ENCODE data around the gene DYNC1I2. TPM values are rescaled to one million over a fixed set of nuclear protein-coding genes. Genes with fewer than 3 reads are reported as not detected.

Gene DYNC1I2
- total RNA-seq, 4 donors from 2014 or later: 40.0 to 93.7 (median 59.3) TPM

- no peaks in the 10 kb centered on the region for H3K27me3 ChIP-seq
- DNase-seq (no peak), ATAC-seq (no peak)
- H3K27ac ChIP-seq: no peak overlapping the region
- no peaks in the 10 kb centered on the region for H3K9me3 ChIP-seq
- in situ Hi-C loops (cut with MboI; ENCODE audit: low sequenced_read_pairs in 4 of 4) (no loop called here), intact Hi-C loops (cut with DNase I; ENCODE audit: low total_unique reads) (no loop called here)
- peaks cover 0 to 50% of the 10 kb centered on the region in 2 donors for H3K36me3 ChIP-seq
- H3K4me1 ChIP-seq: no peaks in the 10 kb centered on the region
- no peak for TF ChIP-seq POLR2A (IDR thresholded peaks at IDR 0.05)
- no peak for TF ChIP-seq CTCF (IDR thresholded peaks at IDR 0.05 in 4 of 5, conservative IDR thresholded peaks at IDR 0.05 in 1 of 5)
- H3K4me3 ChIP-seq: no peak overlapping the region
These were observed 106.7 kb downstream of the DYNC1I2 start for GRCh38 chr2:171793691-171794678.

GRCh38 chr2:171794918-171795317 lies 107.6 kb downstream of the DYNC1I2 start:
- TF ChIP-seq POLR2A (IDR thresholded peaks at IDR 0.05) (no peak), CTCF (IDR thresholded peaks at IDR 0.05 in 4 of 5, conservative IDR thresholded peaks at IDR 0.05 in 1 of 5) (no peak)
- Histone ChIP-seq H3K4me3 (no peak overlapping the region), H3K4me1 (no peaks in the 10 kb centered on the region), H3K27ac (no peak overlapping the region), H3K27me3 (no peaks in the 10 kb centered on the region), H3K9me3 (no peaks in the 10 kb centered on the region), H3K36me3 (peaks cover 0 to 50% of the 10 kb centered on the region in 2 donors)
- in situ Hi-C loops (cut with MboI; ENCODE audit: low sequenced_read_pairs in 4 of 4): no loop called here
- DNase-seq (no peak), ATAC-seq (no peak)
- intact Hi-C loops (cut with DNase I; ENCODE audit: low total_unique reads): no loop called here

Other genes with a start within 250 kb of the DYNC1I2 start
- 10 to 100 TPM; 42.3 to 49.0 (median 43.4) TPM for gene CYBRD1, start 165.0 kb upstream of the DYNC1I2 start, total RNA-seq
- 10 to 100 TPM; 54.2 to 91.3 (median 79.0) TPM for gene SLC25A12, start 206.8 kb downstream of the DYNC1I2 start, total RNA-seq
- 10 to 100 TPM; 30.6 to 61.9 (median 50.0) TPM for gene HAT1, start 235.0 kb downstream of the DYNC1I2 start, total RNA-seq